ENCODE data around the gene OR9Q1. TPM values are rescaled to one million over a fixed set of nuclear protein-coding genes. Genes with fewer than 3 reads are reported as not detected.

The OR9Q1 gene
- total and polyA plus RNA-seq, 2 of the 13 experiments (the other 11 are each of a cell fraction or from before 2014, with no cell fraction given): not detected

- intact Hi-C loops (cut with micrococcal nuclease; ENCODE audit: unreplicated experiment): no loop called here
- Histone ChIP-seq H2AFZ (ENCODE audit: low read length) (no peak overlapping the region), H3K79me2 (ENCODE audit: insufficient read depth, low read length) (no peaks in the 10 kb centered on the region), H3K27ac (ENCODE audit: extremely low read length, insufficient read depth, low read length) (no peak overlapping the region), H4K20me1 (ENCODE audit: insufficient read depth, low read length) (no peaks in the 10 kb centered on the region), H3K4me2 (ENCODE audit: low read depth, low read length) (no peak overlapping the region), H3K9me3 (ENCODE audit: low read length) (no peaks in the 10 kb centered on the region), H3K4me3 (replicated peaks in 1 of 3; ENCODE audit: insufficient read depth in 1 of 3, low read depth in 2 of 3, low read length in 3 of 3) (no peak overlapping the region), H3K4me1 (ENCODE audit: insufficient read depth, low read length) (peaks cover 41% of the 10 kb centered on the region), H3K9ac (ENCODE audit: insufficient read depth, low read depth, low read length) (no peak overlapping the region), H3K36me3 (replicated peaks in 1 of 2; ENCODE audit: control insufficient read depth in 1 of 2, insufficient read depth in 2 of 2, low read length in 2 of 2) (no peaks in the 10 kb centered on the region), H3K27me3 (ENCODE audit: control insufficient read depth in 1 of 2, insufficient read depth in 2 of 2, low read length in 2 of 2) (no peaks in the 10 kb centered on the region)
- POLR2A ChIA-PET: no interaction called here
- WGBS (ENCODE audit: low lambda C conversion rate): 95% methylated on average over 4 of the region's 4 CpGs
- CTCF ChIA-PET (ENCODE audit: low intra/inter-chr PET ratio, low total read pairs): no interaction called here
- FAIRE-seq (no peak), DNase-seq (ENCODE audit: low spot score) (no peak), ATAC-seq (no peak)
- BruUV-seq (replicated peaks): no TSS peak
- no peak for TF ChIP-seq MIER3 (CRISPR knock-in tag; IDR thresholded peaks at IDR 0.05; ENCODE audit: borderline replicate concordance)
- no peak for TF ChIP-seq KLF11 (CRISPR knock-in tag; IDR thresholded peaks at IDR 0.05)
- TF ChIP-seq ZNF782 (CRISPR knock-in tag; IDR thresholded peaks at IDR 0.05; ENCODE audit: borderline replicate concordance): no peak
- TF ChIP-seq BRF2 (CRISPR knock-in tag; IDR thresholded peaks at IDR 0.05): no peak
- TF ChIP-seq PLRG1 (conservative IDR thresholded peaks at IDR 0.05): no peak
- TF ChIP-seq JDP2 (CRISPR knock-in tag; IDR thresholded peaks at IDR 0.05; ENCODE audit: borderline replicate concordance): no peak
- TF ChIP-seq RARG (CRISPR knock-in tag; IDR thresholded peaks at IDR 0.05; ENCODE audit: low read depth): no peak
- TF ChIP-seq CBFB (CRISPR knock-in tag; IDR thresholded peaks at IDR 0.05): no peak
- no peak for TF ChIP-seq ZBTB14 (CRISPR knock-in tag; IDR thresholded peaks at IDR 0.05)
- TF ChIP-seq ZNF468 (CRISPR knock-in tag; IDR thresholded peaks at IDR 0.05): no peak
- TF ChIP-seq PAF1 (CRISPR knock-in tag; IDR thresholded peaks at IDR 0.05): no peak
- no peak for TF ChIP-seq ZNF580 (CRISPR knock-in tag; IDR thresholded peaks at IDR 0.05; ENCODE audit: borderline replicate concordance, low read depth)
- no peak for TF ChIP-seq ZFP1 (CRISPR knock-in tag; IDR thresholded peaks at IDR 0.05)
- no peak for TF ChIP-seq SRSF9 (IDR thresholded peaks at IDR 0.05; ENCODE audit: borderline replicate concordance, insufficient read depth, low read depth, low read length, poor library complexity, severe bottlenecking)
- no peak for TF ChIP-seq SATB2 (CRISPR knock-in tag; IDR thresholded peaks at IDR 0.05)
- no peak for TF ChIP-seq ARNT (IDR thresholded peaks at IDR 0.05)
- no peak for TF ChIP-seq KAT2B (IDR thresholded peaks at IDR 0.05; ENCODE audit: borderline replicate concordance, low read depth, low read length)
- no peak for TF ChIP-seq MAFK (conservative IDR thresholded peaks at IDR 0.05 in 1 of 2, IDR thresholded peaks at IDR 0.05 in 1 of 2; ENCODE audit: low read length in 2 of 2)
- no peak for TF ChIP-seq KMT2B (CRISPR knock-in tag; IDR thresholded peaks at IDR 0.05)
- in situ Hi-C loops (cut with HindIII; ENCODE audit: extremely low pct_ligation_motif_present, low pct_unique_long_range_greater_than_20kb): no loop called here
These were observed 40.9 kb upstream of the OR9Q1 start for GRCh38 chr11:57982776-57983175.
